OCI-M2 (cell line): ENCODE results near the gene MXI1.
"Not testable (repeated sequence)": the region's sequence is repeated elsewhere in the genome, so short reads cannot be mapped to it uniquely, and the experiment has no call there.

Experiments
- DNase-seq: peaks from one replicate; lab custom pipeline; 2025; ENCODE audit not compliant: unreplicated experiment; lab: John Stamatoyannopoulos, UW

Gene MXI1

DNA sequence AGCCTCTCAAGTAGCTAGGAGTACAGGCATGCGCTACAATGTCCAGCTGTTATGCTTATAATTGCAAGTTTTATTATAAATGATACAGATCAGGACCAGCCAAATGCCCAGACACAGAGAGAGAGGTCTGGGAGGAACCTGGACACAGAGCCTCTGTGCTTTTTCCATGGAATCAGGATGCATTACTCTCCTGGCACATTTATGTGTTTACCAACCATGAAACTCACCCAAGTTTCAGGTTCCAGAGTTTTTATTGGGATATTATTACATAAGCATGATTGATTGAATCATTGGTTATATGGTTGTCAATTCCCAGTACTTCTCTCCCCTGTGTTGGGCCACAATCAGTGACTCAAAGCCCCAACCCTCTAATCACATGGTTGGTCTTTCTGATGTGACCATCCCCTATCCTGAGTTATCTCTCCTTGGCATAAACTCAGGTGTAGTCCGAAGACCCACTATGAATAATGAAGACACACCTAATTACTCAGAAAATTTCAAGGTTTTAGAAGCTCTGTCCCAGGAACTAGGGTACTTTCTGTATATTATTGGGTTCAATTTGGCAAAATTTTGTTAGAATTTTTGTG lies 30.6 kb downstream of the MXI1 start:
- no peak for DNase-seq

DNA sequence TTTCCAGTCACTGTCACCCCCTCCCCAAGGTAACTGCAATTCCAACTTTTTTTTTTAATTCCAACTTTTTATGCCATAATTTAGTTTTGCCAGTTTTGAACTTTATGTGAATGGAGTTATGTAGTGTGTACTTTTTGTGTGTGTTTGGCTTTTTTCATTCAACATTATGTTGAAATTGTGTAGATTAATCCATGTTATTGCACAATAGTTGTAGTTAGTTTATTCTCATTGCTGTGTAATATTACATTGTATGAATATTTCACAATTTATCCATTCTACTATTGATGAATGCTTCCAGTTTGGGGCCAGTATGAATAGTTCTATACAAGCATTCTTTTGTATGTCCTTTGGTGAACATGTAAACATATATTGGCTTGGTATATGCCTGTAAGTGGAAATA lies 32.5 kb downstream of the MXI1 start:
- no peak for DNase-seq

- no peak for DNase-seq
Observed at GRCh38 chr10:110241407-110241806, 34.0 kb downstream of the MXI1 start.

GRCh38 chr10:110241841-110242240 lies 34.4 kb downstream of the MXI1 start:
- no peak for DNase-seq

- no peak for DNase-seq
Observed at GRCh38 chr10:110242511-110242910, 35.1 kb downstream of the MXI1 start.

GRCh38 chr10:110244550-110244949 lies 37.1 kb downstream of the MXI1 start:
- no peak for DNase-seq

DNA sequence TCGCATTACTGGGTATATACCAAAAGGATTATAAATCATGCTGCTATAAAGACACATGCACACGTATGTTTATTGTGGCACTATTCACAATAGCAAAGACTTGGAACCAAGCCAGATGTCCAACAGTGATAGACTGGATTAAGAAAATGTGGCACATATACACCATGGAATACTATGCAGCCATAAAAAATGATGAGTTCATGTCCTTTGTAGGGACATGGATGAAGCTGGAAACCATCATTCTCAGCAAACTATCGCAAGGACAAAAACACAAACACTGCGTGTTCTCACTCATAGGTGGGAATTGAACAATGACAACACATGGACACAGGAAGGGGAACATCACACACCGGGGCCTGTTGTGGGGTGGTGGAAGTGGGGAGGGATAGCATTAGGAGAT lies 40.4 kb downstream of the MXI1 start:
- DNase-seq: not testable (repeated sequence)

DNA sequence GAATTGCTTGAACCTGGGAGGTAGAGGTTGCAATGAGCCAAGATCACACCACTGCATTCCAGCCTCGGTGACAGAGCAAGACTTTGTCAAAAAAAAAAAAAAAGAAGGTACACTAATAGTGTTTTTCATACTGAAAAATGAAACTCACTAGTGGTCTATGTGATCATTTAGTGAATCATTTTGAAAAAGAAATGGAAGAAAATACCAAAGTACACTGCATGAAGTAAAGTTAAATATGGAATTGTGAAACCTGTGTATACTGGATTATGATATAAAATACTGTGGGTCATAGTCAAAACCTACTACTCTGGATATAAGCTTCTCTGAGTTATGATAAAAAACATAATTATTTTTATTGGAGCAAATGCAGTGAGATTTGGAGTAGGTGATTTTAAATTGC lies 42.1 kb downstream of the MXI1 start:
- not testable (repeated sequence) for DNase-seq

DNA sequence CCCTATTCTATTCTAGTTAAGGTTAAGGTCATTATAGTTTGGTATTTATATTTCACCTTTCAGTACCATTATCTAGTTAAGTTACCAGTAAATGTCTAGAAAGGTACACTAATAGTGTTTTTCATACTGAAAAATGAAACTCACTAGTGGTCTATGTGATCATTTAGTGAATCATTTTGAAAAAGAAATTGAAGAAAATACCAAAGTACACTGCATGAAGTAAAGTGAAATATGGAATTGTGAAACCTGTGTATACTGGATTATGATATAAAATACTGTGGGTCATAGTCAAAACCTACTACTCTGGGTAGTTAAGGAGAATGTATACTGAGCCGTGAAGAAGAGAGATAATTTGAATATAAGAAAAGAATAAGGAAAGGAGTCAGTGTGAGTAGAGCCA lies 44.0 kb downstream of the MXI1 start:
- DNase-seq: not testable (repeated sequence)

GRCh38 chr10:110252151-110252550 lies 44.7 kb downstream of the MXI1 start:
- no peak for DNase-seq

- DNase-seq: no peak
Observed at GRCh38 chr10:110254467-110254866, 47.1 kb downstream of the MXI1 start.

DNA sequence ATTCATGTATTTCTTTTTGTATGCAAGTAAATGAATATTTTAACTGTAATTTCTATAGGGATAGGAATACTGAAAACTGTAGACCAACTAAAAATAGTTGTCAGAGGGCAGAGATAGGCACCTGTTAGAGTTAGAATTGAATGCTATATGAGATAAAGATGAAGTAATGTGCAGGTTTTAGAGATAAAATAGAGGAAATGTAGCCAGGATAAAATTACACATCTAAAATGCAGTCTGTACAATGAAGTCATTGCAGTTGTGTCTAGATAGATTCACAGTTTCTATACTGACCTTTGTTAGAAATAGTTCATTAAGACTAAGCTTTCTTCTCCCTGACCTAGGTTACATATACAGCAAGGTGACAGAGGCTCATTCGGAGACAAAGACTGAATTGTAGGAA lies 51.1 kb downstream of the MXI1 start:
- DNase-seq: no peak

GRCh38 chr10:110259317-110259716 lies 51.9 kb downstream of the MXI1 start:
- no peak for DNase-seq

GRCh38 chr10:110260746-110261477 lies 53.5 kb downstream of the MXI1 start:
- DNase-seq: no peak

DNA sequence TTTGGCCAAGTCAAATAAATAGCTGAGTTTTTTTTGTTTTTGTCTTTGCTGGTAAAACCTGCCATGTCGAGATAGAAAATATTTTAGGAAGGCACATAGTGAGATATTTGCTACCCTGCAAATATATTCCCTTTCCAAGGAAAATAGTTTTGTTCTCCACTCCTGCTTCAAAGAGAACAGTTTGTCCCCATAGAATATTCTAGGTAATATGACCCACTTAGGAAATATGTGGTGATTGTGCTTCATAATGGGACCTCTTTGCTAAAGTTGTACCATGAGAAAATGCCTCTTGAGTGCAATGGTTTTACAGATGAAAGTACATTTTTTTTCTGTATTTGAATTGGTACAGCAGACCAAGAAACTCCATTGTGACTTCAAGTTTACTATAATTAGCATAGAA lies 55.8 kb downstream of the MXI1 start:
- DNase-seq: no peak

- DNase-seq: no peak
Observed at GRCh38 chr10:110265573-110266193, 58.3 kb downstream of the MXI1 start.

GRCh38 chr10:110267276-110267675 lies 59.9 kb downstream of the MXI1 start:
- DNase-seq: no peak

DNA sequence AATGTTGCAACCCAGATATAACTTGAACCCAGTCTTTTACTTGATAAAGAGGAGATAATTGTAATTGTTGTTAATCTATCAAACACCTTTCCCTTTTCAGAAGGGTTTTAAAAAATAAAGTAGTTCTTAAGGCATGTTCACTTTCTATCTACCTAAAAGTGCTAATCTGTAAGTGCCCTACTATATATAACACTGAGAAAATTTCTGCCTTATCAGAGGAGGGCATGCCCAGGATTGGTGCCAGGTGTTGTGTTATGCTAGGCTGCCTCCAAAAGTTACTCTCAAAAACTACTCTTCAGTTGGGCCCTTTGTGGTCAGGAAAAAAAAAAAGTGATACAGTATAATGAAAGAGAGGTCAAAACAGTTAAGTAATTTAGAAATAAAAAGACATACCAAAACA lies 61.0 kb downstream of the MXI1 start:
- no peak for DNase-seq

GRCh38 chr10:110268971-110269370 lies 61.6 kb downstream of the MXI1 start:
- DNase-seq: no peak

DNA sequence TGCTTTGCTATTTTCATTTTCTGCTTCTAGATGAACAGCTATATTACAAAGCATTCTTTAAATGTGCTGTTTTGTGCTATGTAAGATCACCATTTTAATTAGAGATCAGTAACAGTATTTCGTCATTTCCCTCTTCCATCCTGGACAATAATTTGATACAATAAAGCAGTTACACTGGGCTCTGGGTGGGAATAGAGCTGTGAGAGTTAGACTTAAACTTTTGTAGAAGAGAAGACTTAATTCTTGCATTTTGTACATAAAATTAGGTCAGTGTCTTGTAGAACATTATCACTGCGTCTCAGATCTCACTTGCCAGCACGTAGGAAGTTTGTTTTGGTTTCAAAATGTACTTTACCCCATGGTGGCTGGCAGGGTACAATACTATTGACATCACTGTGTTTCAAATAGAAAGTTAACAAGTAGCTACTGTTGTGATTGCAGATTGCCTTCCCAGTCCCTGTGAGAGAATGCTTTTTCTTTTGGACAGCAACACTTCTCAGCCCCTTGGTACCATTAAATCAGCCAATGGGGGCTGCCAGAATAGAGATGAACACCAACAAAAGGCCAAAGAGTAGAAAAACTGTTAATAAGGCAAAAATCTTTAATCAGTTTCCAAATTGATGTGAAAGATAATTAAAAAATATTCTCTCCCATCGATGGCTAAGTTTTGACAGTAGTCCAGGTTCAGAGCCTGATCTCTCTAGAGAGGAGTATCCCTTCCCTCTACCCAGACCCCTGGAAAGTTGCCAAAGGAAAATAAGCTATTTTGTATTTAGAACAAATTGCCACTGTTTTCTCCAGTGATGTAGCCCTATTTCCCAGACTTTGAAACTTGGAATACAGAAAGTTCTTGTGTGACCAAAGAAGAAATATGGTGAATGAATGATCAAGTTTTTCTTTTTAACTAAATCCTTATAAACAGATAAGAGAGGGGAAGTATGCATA lies 62.2 kb downstream of the MXI1 start:
- no peak for DNase-seq

DNA sequence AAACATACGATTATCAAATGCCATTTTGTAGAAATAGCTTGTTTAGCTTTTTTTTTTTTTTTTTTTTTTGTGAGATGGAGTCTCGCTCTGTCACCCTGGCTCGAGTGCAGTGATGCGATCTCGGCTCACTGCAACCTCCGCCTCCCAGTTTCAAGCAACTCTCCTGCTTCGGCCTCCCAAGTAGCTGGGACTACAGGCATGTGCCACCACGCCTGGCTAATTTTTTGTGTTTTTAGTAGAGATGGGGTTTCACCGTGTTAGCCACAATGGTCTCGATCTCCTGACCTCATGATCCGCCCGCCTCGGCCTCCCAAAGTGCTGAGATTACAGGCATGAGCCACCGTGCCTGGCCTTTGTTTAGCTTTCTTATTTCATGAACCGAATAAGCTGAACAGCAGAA lies 65.6 kb downstream of the MXI1 start:
- DNase-seq: not testable (repeated sequence)
